ENCODE results near the gene SLC29A2. TPM values are rescaled to one million over a fixed set of nuclear protein-coding genes. Genes with fewer than 3 reads are reported as not detected.
A peak's percentile ranks its signal among the peaks of the same experiment; 100 is the strongest.

The SLC29A2 gene
- total RNA-seq, 4 donors from 2014 or later = 1.5 to 5.4 (median 2.4) TPM

DNA sequence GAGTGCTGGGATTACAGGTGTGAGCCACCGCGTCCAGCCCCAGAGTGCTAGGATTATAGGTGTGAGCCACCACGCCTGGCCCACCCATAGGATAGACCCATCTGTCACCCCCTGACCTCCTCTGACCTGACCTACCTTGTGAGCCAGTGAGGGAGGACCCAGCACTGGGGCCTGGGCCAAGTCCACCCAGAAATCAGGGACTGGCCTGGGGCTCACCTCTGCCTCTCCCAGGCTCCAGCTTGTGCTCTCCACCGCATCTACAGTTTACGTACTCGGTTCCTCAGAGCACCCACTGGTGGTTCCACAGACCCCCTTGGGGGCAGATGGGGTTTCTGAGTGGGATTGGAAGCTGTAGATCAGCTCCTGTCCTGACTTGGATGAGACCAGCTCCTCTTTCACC, 6.4 kb downstream of the SLC29A2 start:
- no peak overlapping the region for H3K27ac ChIP-seq
- TF ChIP-seq CTCF (IDR thresholded peaks at IDR 0.05) (no peak), EP300 (IDR thresholded peaks at IDR 0.05) (no peak)
- no peak overlapping the region for H3K4me3 ChIP-seq
- DNase-seq (ENCODE audit: low spot score in 2 of 2) = no peak
- H3K27me3 ChIP-seq = peaks cover 0 to 13% of the 10 kb centered on the region in 2 donors
- H3K4me1 ChIP-seq = no peaks in the 10 kb centered on the region
- 85 to 90% methylated on average over 3 to 6 of the region's 6 CpGs for WGBS, 2 donors
- H3K36me3 ChIP-seq = peaks cover 0 to 13% (median 0%) of the 10 kb centered on the region in 3 donors
- H3K9me3 ChIP-seq = no peaks in the 10 kb centered on the region

GRCh38 chr11:66363805-66364535, 7.6 kb downstream of the SLC29A2 start:
- TF ChIP-seq POLR2A (IDR thresholded peaks at IDR 0.05) (no peak), CTCF (IDR thresholded peaks at IDR 0.05) (peak in 3 of 5 experiments; percentile 13 to 40 (median 31))
- DNase-seq (ENCODE audit: low spot score in 2 of 2) = no peak
- no peaks in the 10 kb centered on the region for H3K9me3 ChIP-seq
- H3K4me1 ChIP-seq = no peaks in the 10 kb centered on the region
- H3K4me3 ChIP-seq = no peak overlapping the region
- H3K36me3 ChIP-seq = peaks cover 0 to 13% (median 0%) of the 10 kb centered on the region in 3 donors
- H3K27ac ChIP-seq = no peak overlapping the region
- WGBS, 2 donors = 65 to 71% methylated on average over 15 of the region's 15 CpGs
- H3K27me3 ChIP-seq = peaks cover 0 to 3% of the 10 kb centered on the region in 2 donors

GRCh38 chr11:66363187-66363601, 8.4 kb downstream of the SLC29A2 start:
- Histone ChIP-seq H3K27ac (no peak overlapping the region), H3K4me3 (no peak overlapping the region), H3K36me3 (peaks cover 0 to 13% (median 0%) of the 10 kb centered on the region in 3 donors), H3K27me3 (no peaks in the 10 kb centered on the region), H3K9me3 (no peaks in the 10 kb centered on the region), H3K4me1 (no peaks in the 10 kb centered on the region)
- DNase-seq (ENCODE audit: low spot score in 2 of 2) = no peak
- WGBS, 2 donors = 88 to 92% methylated on average over 14 of the region's 14 CpGs
- TF ChIP-seq EP300 (IDR thresholded peaks at IDR 0.05) (no peak), POLR2A (IDR thresholded peaks at IDR 0.05) (no peak), CTCF (IDR thresholded peaks at IDR 0.05) (no peak)

GRCh38 chr11:66362481-66363147, 8.9 kb downstream of the SLC29A2 start:
- no peak overlapping the region for H3K27ac ChIP-seq
- no peak for DNase-seq (ENCODE audit: low spot score in 2 of 2)
- no peaks in the 10 kb centered on the region for H3K27me3 ChIP-seq
- no peaks in the 10 kb centered on the region for H3K4me1 ChIP-seq
- H3K9me3 ChIP-seq = no peaks in the 10 kb centered on the region
- whole genome bisulfite sequencing, 2 donors = 77 to 83% methylated on average over 9 of the region's 9 CpGs
- H3K4me3 ChIP-seq = no peak overlapping the region
- peaks cover 0 to 13% (median 0%) of the 10 kb centered on the region in 3 donors for H3K36me3 ChIP-seq
- TF ChIP-seq POLR2A (IDR thresholded peaks at IDR 0.05) (no peak), EP300 (IDR thresholded peaks at IDR 0.05) (no peak), CTCF (IDR thresholded peaks at IDR 0.05) (no peak)

GRCh38 chr11:66361502-66361941, 10.0 kb downstream of the SLC29A2 start:
- Histone ChIP-seq H3K36me3 (peaks cover 0 to 13% (median 0%) of the 10 kb centered on the region in 3 donors), H3K4me3 (no peak overlapping the region), H3K9me3 (no peaks in the 10 kb centered on the region), H3K4me1 (no peaks in the 10 kb centered on the region), H3K27ac (no peak overlapping the region), H3K27me3 (no peaks in the 10 kb centered on the region)
- TF ChIP-seq POLR2A (IDR thresholded peaks at IDR 0.05) = no peak
- no peak for TF ChIP-seq CTCF (IDR thresholded peaks at IDR 0.05)
- TF ChIP-seq EP300 (IDR thresholded peaks at IDR 0.05) = no peak
- DNase-seq (ENCODE audit: low spot score in 2 of 2) = no peak
- 59 to 75% methylated on average over 6 of the region's 6 CpGs for WGBS, 2 donors

Data from tibial nerve (tissue), 4 donors.